Activated naive CD4-positive, alpha-beta T cell treated with anti-CD3 and anti-CD28 coated beads, Interleukin-2, amount 10 ng/mL, durations not matched to agents 7 days and 5 days (primary cell): ENCODE results near the gene PHYKPL.

Experiments
- CTCF ChIA-PET: fragments of 350-600 bp; sonication (Branson Sonifier 250); formaldehyde crosslinking; loops from one replicate; lab custom pipeline; 2021; ENCODE audit warnings: antibody characterized with exemption; lab: Charles Lee
- DNase-seq: peaks from one replicate; pipeline ENCODE4 v3.0.0-alpha.2; 2020
- H3K27ac Mint-ChIP-seq: one replicate; pipeline ENCODE4 v1.8.0; 2021; ENCODE audit warnings: mild to moderate bottlenecking, moderate library complexity, mixed read lengths
- H3K27me3 Mint-ChIP-seq: one replicate; pipeline ENCODE4 v1.8.0; 2021; ENCODE audit warnings: mild to moderate bottlenecking, mixed read lengths
- H3K36me3 Mint-ChIP-seq: one replicate; pipeline ENCODE4 v1.8.0; 2021; ENCODE audit warnings: mixed read lengths
- H3K4me1 Mint-ChIP-seq: one replicate; pipeline ENCODE4 v1.8.0; 2021; ENCODE audit warnings: mixed read lengths
- H3K4me3 Mint-ChIP-seq: one replicate; pipeline ENCODE4 v1.8.0; 2021; ENCODE audit warnings: mild to moderate bottlenecking, moderate library complexity, mixed read lengths
- H3K9me3 Mint-ChIP-seq: one replicate; pipeline ENCODE4 v1.8.0; 2021; ENCODE audit warnings: mixed read lengths

Gene PHYKPL

DNA sequence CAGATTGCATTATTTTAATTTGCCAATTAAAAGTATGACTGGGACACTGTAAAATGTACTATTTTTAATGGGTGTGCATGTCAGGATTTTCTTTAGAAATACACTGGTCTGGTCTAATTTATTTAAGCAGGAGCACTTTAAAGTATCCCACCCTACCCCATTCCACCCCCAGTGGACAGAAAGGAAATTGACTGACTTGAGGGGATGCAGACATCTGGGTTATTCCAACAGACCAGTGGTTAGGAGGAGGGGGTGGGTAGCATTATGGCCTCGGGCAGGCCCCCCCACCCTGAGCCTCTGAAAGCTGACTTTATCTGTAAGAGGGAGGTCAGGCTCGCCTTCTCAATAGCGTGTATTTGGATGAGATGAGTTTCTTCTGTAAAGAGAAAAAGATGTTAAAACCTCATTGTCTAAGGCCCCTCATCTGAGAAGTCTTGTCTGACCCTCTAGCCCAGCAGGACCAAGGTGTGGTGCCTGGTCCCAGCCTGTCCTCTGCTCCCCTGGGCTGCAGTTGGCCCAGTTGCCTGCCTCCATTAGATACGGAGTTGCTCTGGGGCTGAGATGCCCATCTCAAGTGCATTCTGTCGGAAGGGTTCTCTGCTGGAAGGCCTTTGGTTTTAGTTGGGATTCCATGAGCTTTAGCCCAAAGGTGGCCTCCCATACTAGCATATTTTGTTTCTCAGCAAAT lies 23.9 kb downstream of the PHYKPL start:
- H3K27ac Mint-ChIP-seq = no peak overlapping the region
- peak; percentile 20 for DNase-seq
- peaks cover 79% of the 10 kb centered on the region for H3K36me3 Mint-ChIP-seq

DNA sequence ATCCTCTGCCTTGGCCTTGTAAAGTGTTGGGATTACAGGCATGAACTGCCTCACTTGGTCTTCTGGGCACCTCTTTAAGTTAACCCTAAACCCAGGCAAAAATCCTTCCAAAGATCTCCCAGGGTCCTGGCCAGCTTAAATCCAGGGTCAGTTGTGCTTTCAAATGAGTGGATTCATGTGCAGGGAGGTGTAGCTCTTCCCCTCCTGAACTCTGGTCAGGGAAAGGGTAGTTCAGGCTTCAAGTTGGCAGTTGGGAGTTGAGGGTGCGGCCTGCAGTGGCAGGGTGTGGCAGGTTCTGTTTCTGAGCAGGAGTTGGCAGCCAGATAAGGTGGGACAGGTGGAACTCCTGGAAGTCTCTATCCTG lies 24.7 kb downstream of the PHYKPL start:
- DNase-seq = peak; percentile 15
- Mint-ChIP-seq H3K9me3 (no peaks in the 10 kb centered on the region), H3K36me3 (peaks cover 72% of the 10 kb centered on the region), H3K4me3 (no peak overlapping the region), H3K27ac (peak overlapping the region; percentile 39), H3K4me1 (peaks cover 38% of the 10 kb centered on the region), H3K27me3 (peaks cover 4% of the 10 kb centered on the region)
- CTCF ChIA-PET = no interaction called here

More for the DNA sequence above, 23.9 kb downstream of the PHYKPL start:
- H3K4me3 Mint-ChIP-seq = no peak overlapping the region
- CTCF ChIA-PET = no interaction called here
- H3K27me3 Mint-ChIP-seq = peaks cover 4% of the 10 kb centered on the region
- H3K9me3 Mint-ChIP-seq = no peaks in the 10 kb centered on the region
- H3K4me1 Mint-ChIP-seq = peaks cover 36% of the 10 kb centered on the region

DNA sequence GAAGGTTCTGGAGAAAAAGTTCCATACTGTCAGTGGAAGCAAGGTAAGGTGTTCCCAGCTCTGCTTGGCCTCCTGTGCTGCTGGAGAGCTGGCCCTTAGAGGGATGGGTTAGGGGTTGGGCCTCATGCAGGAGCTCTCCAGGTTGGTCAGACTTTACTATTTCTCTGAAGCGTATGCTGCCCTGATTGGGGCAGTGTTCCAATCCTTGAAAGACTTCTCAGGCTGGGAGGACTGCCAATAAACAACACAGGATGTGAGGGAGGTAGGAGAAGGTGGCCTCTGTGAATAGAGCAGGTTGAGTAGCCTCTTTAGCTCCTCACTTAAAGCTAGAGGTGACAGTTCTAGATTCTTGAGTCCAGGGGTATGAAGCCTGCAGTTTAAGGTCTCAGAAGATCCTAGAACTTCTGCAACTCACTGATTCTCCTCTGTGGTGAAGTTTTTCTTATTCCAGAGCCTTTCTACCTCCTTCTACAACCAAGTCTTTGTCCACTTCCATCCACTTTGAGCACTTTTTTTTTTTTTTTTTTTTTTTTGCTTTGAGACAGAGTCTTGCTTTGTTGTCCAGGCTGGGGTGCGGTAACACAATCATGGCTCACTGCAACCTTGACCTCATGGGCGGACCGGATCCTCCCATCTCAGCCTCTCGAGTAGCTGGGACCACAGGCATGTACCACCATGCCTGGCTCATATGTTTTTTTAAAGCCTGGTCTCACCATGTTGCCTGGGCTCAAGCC lies 25.3 kb downstream of the PHYKPL start:
- H3K4me1 Mint-ChIP-seq = peaks cover 39% of the 10 kb centered on the region
- CTCF ChIA-PET = no interaction called here
- H3K4me3 Mint-ChIP-seq = peak overlapping the region; percentile 86
- peaks cover 4% of the 10 kb centered on the region for H3K27me3 Mint-ChIP-seq
- H3K36me3 Mint-ChIP-seq = peaks cover 68% of the 10 kb centered on the region
- no peaks in the 10 kb centered on the region for H3K9me3 Mint-ChIP-seq
- DNase-seq = peak; percentile 18
- peak overlapping the region; percentile 60 for H3K27ac Mint-ChIP-seq

DNA sequence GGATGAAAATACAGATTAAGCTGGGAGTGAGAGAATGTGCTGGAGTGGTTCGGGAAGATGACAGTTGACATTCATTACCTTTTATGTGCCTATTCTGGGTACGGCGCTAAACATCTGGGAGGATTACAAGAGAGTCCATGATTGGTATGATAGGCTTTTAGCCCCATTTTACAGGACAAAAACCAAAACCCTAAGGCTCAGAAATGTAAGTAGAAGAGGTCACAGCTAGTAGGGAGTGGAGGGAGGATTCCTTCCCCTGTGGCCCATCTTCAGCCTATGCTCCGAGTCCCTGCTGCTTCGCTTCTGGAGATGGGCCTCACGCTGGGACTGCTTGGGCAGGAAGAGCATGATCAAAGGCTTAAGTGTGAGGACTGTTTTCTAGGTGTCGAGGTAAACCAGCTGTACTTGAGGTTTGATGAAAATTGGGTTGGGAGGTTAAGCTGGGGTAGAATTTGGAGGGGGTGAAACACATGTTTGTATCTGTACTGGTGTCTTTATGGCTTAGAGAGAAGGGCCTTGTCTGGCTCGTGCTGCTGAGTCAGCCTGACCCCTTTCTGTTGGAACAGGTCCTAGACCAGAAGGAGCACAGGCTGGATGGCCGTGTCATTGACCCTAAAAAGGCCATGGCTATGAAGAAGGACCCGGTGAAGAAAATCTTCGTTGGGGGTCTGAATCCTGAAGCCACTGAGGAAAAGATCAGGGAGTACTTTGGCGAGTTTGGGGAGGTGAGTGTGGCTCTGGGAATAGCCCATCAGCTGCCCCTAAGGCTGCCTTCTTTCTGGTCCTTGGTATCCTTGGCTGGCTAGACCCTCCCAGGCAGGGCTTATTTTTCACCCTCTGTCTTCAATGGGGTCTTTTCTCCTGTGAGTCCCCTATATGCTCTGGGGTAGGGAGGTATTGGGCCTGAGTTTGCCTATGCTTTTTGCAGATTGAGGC lies 26.2 kb downstream of the PHYKPL start:
- Mint-ChIP-seq H3K4me3 (peak overlapping the region; percentile 86), H3K4me1 (peaks cover 44% of the 10 kb centered on the region), H3K27me3 (peaks cover 4% of the 10 kb centered on the region), H3K9me3 (no peaks in the 10 kb centered on the region), H3K27ac (peak overlapping the region; percentile 85), H3K36me3 (peaks cover 60% of the 10 kb centered on the region)
- CTCF ChIA-PET = interaction anchor here (1.2 kb wide), 1 partner anchor 30 kb away, joined by 4 read pairs; no protein-coding TSS in a partner anchor
- DNase-seq = peak; percentile 32

DNA sequence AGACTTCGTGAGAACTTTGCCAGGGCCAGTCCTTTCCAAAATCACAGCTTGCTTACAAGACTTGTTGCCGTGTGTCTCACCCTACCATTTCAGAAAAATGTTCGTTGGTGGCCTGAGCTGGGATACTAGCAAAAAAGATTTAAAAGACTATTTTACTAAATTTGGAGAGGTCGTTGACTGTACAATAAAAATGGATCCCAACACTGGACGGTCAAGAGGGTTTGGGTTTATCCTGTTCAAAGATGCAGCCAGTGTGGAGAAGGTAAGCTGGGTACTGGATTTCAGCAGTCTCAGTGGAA lies 26.9 kb downstream of the PHYKPL start:
- CTCF ChIA-PET = interaction anchor here (1.2 kb wide), 1 partner anchor 30 kb away, joined by 4 read pairs; no protein-coding TSS in a partner anchor
- H3K36me3 Mint-ChIP-seq = peaks cover 54% of the 10 kb centered on the region
- H3K27me3 Mint-ChIP-seq = peaks cover 4% of the 10 kb centered on the region
- H3K4me3 Mint-ChIP-seq = peak overlapping the region; percentile 86
- peaks cover 44% of the 10 kb centered on the region for H3K4me1 Mint-ChIP-seq
- H3K27ac Mint-ChIP-seq = peak overlapping the region; percentile 85
- DNase-seq = no peak
- H3K9me3 Mint-ChIP-seq = no peaks in the 10 kb centered on the region

DNA sequence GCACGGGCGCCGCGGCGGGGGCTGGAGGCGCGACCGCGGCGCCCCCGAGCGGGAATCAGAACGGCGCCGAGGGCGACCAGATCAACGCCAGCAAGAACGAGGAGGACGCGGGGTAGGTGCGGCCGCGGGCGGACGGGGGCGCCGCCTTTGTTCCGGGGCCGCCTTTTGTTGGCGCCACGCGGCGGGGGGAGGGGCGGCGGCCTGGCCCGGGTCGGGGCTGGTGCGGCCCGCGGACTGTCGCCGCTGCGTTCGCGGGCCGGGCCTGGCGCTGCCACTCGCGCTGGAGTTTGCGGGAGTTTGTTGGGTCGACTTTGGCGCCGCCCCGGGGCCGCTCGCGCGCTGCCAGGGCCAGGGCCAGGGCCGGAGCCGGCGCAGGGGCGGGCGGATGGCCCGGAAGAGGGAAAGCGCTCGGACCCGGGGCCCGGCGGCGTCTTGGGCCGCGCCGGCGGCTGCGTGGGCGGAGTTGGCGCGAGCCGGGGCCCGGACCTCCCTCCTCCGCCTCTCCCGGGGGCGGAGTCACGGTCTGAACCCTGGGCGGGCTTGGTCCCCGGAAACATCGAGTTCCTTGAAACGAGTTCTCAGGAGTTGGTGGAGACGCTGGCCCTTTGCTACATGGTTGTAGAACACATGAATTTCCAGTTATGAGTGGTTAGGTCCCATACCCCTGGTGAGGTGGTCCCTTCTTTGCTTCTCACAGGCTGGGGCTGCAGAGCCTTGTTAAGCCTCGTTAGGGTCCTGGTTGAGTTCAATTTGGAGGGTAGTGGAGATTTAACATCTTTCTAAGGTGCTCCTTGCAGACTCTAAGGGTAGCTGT lies 27.5 kb downstream of the PHYKPL start:
- peaks cover 49% of the 10 kb centered on the region for H3K36me3 Mint-ChIP-seq
- H3K27me3 Mint-ChIP-seq = peaks cover 4% of the 10 kb centered on the region
- no peaks in the 10 kb centered on the region for H3K9me3 Mint-ChIP-seq
- peak; percentile 87 for DNase-seq
- CTCF ChIA-PET = interaction anchor here (1.0 to 1.1 kb wide), 2 partner anchors 8 to 56 kb away, joined by 3 to 4 read pairs; no protein-coding TSS in a partner anchor
- peak overlapping the region; percentile 98 for H3K4me3 Mint-ChIP-seq
- peaks cover 44% of the 10 kb centered on the region for H3K4me1 Mint-ChIP-seq
- peak overlapping the region; percentile 85 for H3K27ac Mint-ChIP-seq

DNA sequence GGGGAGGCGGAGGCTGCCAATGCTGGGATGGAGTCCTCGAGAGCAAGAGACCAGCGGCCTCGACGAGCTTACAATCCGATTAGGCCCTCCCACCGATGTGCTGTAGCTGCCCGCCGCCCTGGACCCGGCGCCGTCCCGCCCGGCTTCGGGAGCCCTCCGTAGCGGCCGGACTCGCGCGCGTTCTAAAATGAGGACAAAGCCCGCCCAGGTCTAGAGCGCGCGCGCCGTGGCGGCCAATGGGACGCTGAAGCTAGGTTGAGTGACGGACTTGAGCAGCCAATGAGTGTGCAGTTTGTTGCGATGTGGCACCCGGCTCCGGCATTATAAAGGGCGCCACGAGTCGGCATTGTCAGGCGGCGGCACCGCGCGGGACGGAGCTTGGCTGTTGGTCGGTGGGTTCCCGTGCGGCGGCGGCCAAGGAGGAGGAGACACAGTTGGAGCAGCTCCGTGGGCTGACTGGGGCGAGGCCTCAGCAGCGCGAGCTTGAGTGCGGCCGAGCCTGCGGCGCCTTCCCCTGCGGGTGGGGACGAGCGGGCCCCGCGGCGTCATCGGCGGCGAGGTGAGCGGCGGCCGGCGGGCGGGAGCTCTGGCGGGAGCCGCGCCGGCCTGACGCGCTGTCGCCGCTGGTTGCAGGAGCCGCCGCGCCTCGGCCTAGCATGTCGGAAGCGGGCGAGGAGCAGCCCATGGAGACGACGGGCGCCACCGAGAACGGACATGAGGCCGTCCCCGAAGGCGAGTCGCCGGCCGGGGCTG lies 28.2 kb downstream of the PHYKPL start, which contains the start of gene HNRNPAB:
Gene HNRNPAB, plus strand, starts transcription at position 352 of the 753 bp plus-strand sequence. Its CDS starts 305 bp downstream, at position 657.
- H3K36me3 Mint-ChIP-seq = peaks cover 41% of the 10 kb centered on the region
- peak within 1 kb of the TSS; percentile 98 for H3K4me3 Mint-ChIP-seq

DNA sequence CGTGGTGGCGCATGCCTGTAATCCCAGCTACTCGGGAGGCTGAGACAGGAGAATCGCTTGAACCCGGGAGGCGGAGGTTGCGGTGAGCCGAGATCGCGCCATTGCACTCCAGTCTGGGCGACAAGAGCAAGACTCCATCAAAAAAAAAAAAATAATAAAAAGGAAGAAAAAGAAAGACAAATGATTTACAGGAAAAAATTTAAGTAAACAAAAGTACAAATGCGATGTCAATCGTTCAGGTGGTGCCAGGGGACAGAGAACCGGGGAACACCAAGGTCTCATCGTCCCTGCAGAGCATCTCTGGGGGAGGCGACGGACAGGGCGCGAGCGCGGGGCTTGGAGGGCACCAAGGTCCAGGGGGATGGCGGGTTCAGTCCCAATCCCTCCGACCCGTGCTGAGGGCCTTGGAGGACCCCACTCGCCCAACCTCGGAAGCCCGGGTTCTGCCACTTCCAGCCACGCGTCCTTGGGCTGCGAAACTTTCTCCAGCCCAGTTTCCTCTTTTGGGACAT lies 28.9 kb downstream of the PHYKPL start:
- Mint-ChIP-seq H3K4me3 (peak overlapping the region; percentile 98), H3K9me3 (no peaks in the 10 kb centered on the region), H3K36me3 (peaks cover 34% of the 10 kb centered on the region), H3K27me3 (peaks cover 4% of the 10 kb centered on the region), H3K4me1 (peaks cover 37% of the 10 kb centered on the region), H3K27ac (peak overlapping the region; percentile 84)
- no peak for DNase-seq
- CTCF ChIA-PET = interaction anchor here (1.0 to 1.1 kb wide), 3 partner anchors 9 to 128 kb away, joined by 3 to 4 read pairs (median 4); no protein-coding TSS in a partner anchor

More for the DNA sequence above, 28.2 kb downstream of the PHYKPL start, which contains the start of gene HNRNPAB:
- DNase-seq = peak; percentile 96
- CTCF ChIA-PET = interaction anchor here (1.0 to 1.1 kb wide), 3 partner anchors 9 to 129 kb away, joined by 3 to 4 read pairs (median 4); no protein-coding TSS in a partner anchor
- peak within 1 kb of the TSS; percentile 99 for H3K27ac Mint-ChIP-seq
- no peaks in the 10 kb centered on the region for H3K9me3 Mint-ChIP-seq
- peaks cover 4% of the 10 kb centered on the region for H3K27me3 Mint-ChIP-seq
- peaks cover 41% of the 10 kb centered on the region for H3K4me1 Mint-ChIP-seq

DNA sequence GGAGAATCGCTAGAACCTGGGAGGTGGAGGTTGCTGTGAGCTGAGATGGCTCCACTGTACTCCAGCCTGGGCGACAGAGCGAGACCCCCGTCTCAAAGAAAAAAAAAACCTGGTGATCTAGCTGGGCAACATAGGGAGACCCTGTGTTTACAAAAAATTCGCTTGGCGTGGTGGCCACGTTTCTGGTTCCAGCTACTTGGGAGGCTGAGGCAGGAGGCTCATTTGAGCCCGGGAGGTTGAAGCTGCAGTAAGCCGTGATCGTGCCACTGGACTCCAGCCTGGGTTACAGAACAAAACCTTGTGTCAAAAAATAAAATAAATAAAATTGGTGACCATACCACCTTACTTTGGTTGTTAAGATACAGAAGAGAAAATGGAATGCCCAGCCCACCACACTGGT lies 30.1 kb downstream of the PHYKPL start:
- no peak overlapping the region for H3K27ac Mint-ChIP-seq

DNA sequence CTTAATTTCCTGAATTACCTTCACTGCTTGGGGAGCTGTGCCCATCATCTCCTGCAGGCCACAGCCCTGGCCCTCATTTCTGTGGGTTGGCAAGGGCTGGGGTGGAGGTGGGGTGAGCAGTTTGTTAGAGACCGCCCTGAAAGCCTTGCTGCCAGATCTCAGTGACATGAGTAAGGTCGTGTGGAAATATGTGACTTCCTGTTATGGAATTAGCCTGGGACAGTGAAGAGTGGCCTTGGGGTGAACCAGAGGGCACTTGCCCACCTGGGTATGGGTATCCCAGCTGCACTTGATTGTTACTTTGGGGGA lies 30.7 kb downstream of the PHYKPL start:
- Mint-ChIP-seq H3K4me1 (peaks cover 23% of the 10 kb centered on the region), H3K27ac (no peak overlapping the region), H3K27me3 (peaks cover 10% of the 10 kb centered on the region), H3K4me3 (no peak overlapping the region), H3K9me3 (no peaks in the 10 kb centered on the region), H3K36me3 (peaks cover 19% of the 10 kb centered on the region)
- DNase-seq = peak; percentile 13
- CTCF ChIA-PET = interaction anchor here (0.9 to 1.2 kb wide), 3 partner anchors 19 to 33 kb away, joined by 3 to 4 read pairs (median 3); no protein-coding TSS in a partner anchor

More for the DNA sequence above, 30.1 kb downstream of the PHYKPL start:
- H3K27me3 Mint-ChIP-seq = peaks cover 7% of the 10 kb centered on the region
- peaks cover 30% of the 10 kb centered on the region for H3K4me1 Mint-ChIP-seq
- peak overlapping the region; percentile 42 for H3K4me3 Mint-ChIP-seq
- H3K9me3 Mint-ChIP-seq = no peaks in the 10 kb centered on the region
- CTCF ChIA-PET = interaction anchor here (0.9 kb wide), 1 partner anchor 32 kb away, joined by 4 read pairs; no protein-coding TSS in a partner anchor
- peak; percentile 4 for DNase-seq
- H3K36me3 Mint-ChIP-seq = peaks cover 25% of the 10 kb centered on the region

DNA sequence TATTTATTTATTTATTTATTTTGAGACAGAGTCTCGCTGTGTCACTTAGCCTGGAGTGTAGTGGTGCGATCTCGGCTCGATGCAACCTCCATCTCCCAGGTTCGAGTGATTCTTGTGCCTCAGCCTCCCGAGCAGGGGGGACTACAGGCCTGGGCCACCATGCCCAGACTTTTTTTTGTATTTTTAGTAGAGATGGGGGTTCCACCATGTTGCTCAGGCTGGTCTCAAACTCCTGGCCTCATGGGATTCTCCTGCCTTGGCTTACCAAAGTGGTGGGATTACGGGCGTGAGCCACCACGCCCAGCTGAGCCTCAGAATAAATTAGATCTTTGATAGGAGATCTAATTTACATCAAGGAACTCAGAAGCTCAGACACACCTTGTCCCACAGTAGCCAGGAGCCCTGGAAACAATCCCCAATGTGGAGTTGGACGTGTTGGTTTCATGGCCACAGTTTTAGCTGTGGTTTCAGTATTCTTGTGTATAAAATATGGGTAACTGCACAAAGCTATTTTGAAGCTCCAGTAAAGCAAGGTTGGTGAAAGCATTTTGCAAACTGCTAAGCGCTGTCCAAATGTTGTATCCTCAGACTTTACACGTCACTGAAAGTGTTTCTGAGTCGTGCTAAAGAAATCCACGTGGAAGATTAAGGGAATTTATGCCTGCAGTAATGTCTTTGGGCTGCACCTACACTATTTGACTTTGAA lies 31.2 kb downstream of the PHYKPL start:
- no peak overlapping the region for H3K4me3 Mint-ChIP-seq
- peaks cover 18% of the 10 kb centered on the region for H3K4me1 Mint-ChIP-seq
- CTCF ChIA-PET = interaction anchor here (0.9 to 1.2 kb wide), 2 partner anchors 19 to 30 kb away, joined by 3 read pairs; no protein-coding TSS in a partner anchor
- peaks cover 12% of the 10 kb centered on the region for H3K27me3 Mint-ChIP-seq
- no peak overlapping the region for H3K27ac Mint-ChIP-seq
- H3K9me3 Mint-ChIP-seq = no peaks in the 10 kb centered on the region
- peak; percentile 10 for DNase-seq
- peaks cover 14% of the 10 kb centered on the region for H3K36me3 Mint-ChIP-seq
